ENCODE data around the gene CYYR1.

Gene CYYR1

DNA sequence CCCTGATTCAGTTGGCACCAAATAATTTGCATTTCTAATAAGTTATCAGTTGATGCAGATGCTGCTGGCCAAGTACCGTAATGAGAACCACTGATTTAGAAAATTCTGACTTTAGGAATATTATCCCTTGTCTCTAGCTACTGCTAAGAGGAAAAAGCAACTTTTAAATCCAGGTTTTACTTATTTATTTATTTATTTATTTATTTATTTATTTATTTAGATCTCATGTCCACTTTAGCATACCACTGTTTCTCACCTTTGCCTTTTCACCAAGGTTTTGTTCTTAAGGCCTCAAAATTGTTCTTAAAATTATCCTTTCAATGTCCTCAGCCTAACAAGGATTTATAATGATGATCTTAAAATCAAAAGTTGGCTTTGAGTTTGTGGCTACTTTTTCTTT, 8.7 kb upstream of the CYYR1 start:
- Histone ChIP-seq H2AFZ (ENCODE audit: low read depth) (no peak overlapping the region), H3K79me2 (ENCODE audit: insufficient read depth, low read depth) (no peaks in the 10 kb centered on the region), H3K27ac (no peak overlapping the region), H3K36me3 (ENCODE audit: insufficient read depth) (no peaks in the 10 kb centered on the region), H3K9ac (no peak overlapping the region), H4K20me1 (ENCODE audit: insufficient read depth) (no peaks in the 10 kb centered on the region), H3K4me1 (ENCODE audit: low read depth, poor library complexity, severe bottlenecking) (no peaks in the 10 kb centered on the region), H3K27me3 (ENCODE audit: insufficient read depth, low read depth) (no peaks in the 10 kb centered on the region), H3K4me3 (IDR thresholded peaks at IDR 0.05; ENCODE audit: insufficient read depth, low read depth, low read length) (no peak overlapping the region), H3K4me2 (no peak overlapping the region)
- TF ChIP-seq, protein P1, sequence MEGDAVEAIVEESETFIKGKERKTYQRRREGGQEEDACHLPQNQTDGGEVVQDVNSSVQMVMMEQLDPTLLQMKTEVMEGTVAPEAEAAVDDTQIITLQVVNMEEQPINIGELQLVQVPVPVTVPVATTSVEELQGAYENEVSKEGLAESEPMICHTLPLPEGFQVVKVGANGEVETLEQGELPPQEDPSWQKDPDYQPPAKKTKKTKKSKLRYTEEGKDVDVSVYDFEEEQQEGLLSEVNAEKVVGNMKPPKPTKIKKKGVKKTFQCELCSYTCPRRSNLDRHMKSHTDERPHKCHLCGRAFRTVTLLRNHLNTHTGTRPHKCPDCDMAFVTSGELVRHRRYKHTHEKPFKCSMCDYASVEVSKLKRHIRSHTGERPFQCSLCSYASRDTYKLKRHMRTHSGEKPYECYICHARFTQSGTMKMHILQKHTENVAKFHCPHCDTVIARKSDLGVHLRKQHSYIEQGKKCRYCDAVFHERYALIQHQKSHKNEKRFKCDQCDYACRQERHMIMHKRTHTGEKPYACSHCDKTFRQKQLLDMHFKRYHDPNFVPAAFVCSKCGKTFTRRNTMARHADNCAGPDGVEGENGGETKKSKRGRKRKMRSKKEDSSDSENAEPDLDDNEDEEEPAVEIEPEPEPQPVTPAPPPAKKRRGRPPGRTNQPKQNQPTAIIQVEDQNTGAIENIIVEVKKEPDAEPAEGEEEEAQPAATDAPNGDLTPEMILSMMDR (conservative IDR thresholded peaks at IDR 0.05; ENCODE audit: low read depth, low read length): no peak

GRCh38 chr21:26572076-26572701, 897 bp downstream of the CYYR1 start:
- H2AFZ ChIP-seq (ENCODE audit: low read depth): no peak overlapping the region
- no peak overlapping the region for H3K4me3 ChIP-seq (IDR thresholded peaks at IDR 0.05; ENCODE audit: insufficient read depth, low read depth, low read length)

DNA sequence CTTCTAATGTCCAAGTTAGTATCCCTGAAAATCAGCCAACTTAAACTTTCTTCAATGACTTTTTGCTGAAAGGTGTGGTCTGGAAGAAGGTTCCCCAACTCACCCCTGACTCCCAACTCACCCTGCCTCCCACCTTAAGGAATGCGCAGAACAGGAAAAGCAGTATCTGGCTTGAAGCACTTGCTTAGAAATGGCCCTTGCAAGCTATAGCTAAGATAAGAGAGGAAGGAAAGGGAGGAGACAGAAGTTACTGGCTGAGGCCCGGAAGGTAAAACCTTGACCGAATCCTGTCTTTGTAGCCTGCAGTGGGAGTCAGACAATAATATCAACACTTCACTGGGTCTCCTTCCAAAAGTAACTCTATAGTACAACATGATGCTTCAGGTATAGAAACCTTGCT, 2.9 kb downstream of the CYYR1 start:
- Histone ChIP-seq H3K9ac (no peak overlapping the region), H3K27me3 (ENCODE audit: insufficient read depth, low read depth) (no peaks in the 10 kb centered on the region), H4K20me1 (ENCODE audit: insufficient read depth) (no peaks in the 10 kb centered on the region), H3K4me2 (no peak overlapping the region), H3K4me1 (ENCODE audit: low read depth, poor library complexity, severe bottlenecking) (no peaks in the 10 kb centered on the region), H3K36me3 (ENCODE audit: insufficient read depth) (no peaks in the 10 kb centered on the region), H3K79me2 (ENCODE audit: insufficient read depth, low read depth) (no peaks in the 10 kb centered on the region), H2AFZ (ENCODE audit: low read depth) (no peak overlapping the region), H3K4me3 (IDR thresholded peaks at IDR 0.05; ENCODE audit: insufficient read depth, low read depth, low read length) (no peak overlapping the region), H3K27ac (no peak overlapping the region)
- TF ChIP-seq, protein P1 (conservative IDR thresholded peaks at IDR 0.05; ENCODE audit: low read depth, low read length): no peak

More at GRCh38 chr21:26572076-26572701, 897 bp downstream of the CYYR1 start:
- no peak overlapping the region for H3K27ac ChIP-seq
- H3K4me1 ChIP-seq (ENCODE audit: low read depth, poor library complexity, severe bottlenecking): no peaks in the 10 kb centered on the region
- H3K36me3 ChIP-seq (ENCODE audit: insufficient read depth): no peaks in the 10 kb centered on the region
- H3K79me2 ChIP-seq (ENCODE audit: insufficient read depth, low read depth): no peaks in the 10 kb centered on the region
- no peaks in the 10 kb centered on the region for H3K27me3 ChIP-seq (ENCODE audit: insufficient read depth, low read depth)
- H3K9ac ChIP-seq: no peak overlapping the region
- H3K4me2 ChIP-seq: no peak overlapping the region
- H4K20me1 ChIP-seq (ENCODE audit: insufficient read depth): no peaks in the 10 kb centered on the region
- TF ChIP-seq, protein P1 (conservative IDR thresholded peaks at IDR 0.05; ENCODE audit: low read depth, low read length): no peak

- H3K4me1 ChIP-seq (ENCODE audit: low read depth, poor library complexity, severe bottlenecking): no peaks in the 10 kb centered on the region
- no peaks in the 10 kb centered on the region for H3K36me3 ChIP-seq (ENCODE audit: insufficient read depth)
- H3K4me3 ChIP-seq (IDR thresholded peaks at IDR 0.05; ENCODE audit: insufficient read depth, low read depth, low read length): no peak overlapping the region
- H4K20me1 ChIP-seq (ENCODE audit: insufficient read depth): no peaks in the 10 kb centered on the region
- no peak overlapping the region for H3K9ac ChIP-seq
- no peaks in the 10 kb centered on the region for H3K79me2 ChIP-seq (ENCODE audit: insufficient read depth, low read depth)
- H3K27me3 ChIP-seq (ENCODE audit: insufficient read depth, low read depth): no peaks in the 10 kb centered on the region
- TF ChIP-seq, protein P1 (conservative IDR thresholded peaks at IDR 0.05; ENCODE audit: low read depth, low read length): no peak
- no peak overlapping the region for H3K4me2 ChIP-seq
- no peak overlapping the region for H3K27ac ChIP-seq
- no peak overlapping the region for H2AFZ ChIP-seq (ENCODE audit: low read depth)
Measured at GRCh38 chr21:26565546-26565945, 7.5 kb downstream of the CYYR1 start.
